ENCODE measurements around the gene PKP3.

Gene PKP3

GRCh38 chr11:364991-365725 is 28.9 kb upstream of the PKP3 start:
- no peak overlapping the region for H3K4me3 ChIP-seq (ENCODE audit: low read depth, low read length)
- no peak for DNase-seq (ENCODE audit: low read depth)
- TF ChIP-seq, protein P1, sequence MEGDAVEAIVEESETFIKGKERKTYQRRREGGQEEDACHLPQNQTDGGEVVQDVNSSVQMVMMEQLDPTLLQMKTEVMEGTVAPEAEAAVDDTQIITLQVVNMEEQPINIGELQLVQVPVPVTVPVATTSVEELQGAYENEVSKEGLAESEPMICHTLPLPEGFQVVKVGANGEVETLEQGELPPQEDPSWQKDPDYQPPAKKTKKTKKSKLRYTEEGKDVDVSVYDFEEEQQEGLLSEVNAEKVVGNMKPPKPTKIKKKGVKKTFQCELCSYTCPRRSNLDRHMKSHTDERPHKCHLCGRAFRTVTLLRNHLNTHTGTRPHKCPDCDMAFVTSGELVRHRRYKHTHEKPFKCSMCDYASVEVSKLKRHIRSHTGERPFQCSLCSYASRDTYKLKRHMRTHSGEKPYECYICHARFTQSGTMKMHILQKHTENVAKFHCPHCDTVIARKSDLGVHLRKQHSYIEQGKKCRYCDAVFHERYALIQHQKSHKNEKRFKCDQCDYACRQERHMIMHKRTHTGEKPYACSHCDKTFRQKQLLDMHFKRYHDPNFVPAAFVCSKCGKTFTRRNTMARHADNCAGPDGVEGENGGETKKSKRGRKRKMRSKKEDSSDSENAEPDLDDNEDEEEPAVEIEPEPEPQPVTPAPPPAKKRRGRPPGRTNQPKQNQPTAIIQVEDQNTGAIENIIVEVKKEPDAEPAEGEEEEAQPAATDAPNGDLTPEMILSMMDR (IDR thresholded peaks at IDR 0.05; ENCODE audit: insufficient read depth, low read depth, low read length, missing control alignments): no peak

- TF ChIP-seq, protein P1 (IDR thresholded peaks at IDR 0.05; ENCODE audit: insufficient read depth, low read depth, low read length, missing control alignments): no peak
Observed at GRCh38 chr11:365831-366230, 28.2 kb upstream of the PKP3 start.

DNA sequence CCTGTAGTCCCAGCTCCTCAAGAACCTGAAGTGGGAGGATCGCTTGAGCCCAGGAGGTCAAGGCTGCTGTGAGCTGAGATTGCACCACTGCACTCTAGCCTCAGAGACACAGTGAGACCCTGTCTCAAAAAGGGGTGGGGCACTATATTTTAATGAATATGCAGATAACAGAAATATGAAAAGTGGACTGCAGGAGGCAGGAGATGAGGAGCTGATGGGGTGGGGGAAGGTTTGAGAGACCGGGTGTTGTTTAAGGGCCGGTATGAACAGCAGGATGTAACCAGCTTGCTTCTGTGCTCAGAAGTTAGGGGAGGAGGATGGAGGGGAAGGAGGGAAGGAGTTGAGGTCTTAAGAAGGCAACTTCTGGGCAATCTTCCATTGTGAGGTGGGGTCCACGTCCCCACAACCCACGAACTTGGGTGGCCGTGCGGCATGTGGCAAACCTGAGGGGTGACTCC is 26.0 kb upstream of the PKP3 start:
- DNase-seq (ENCODE audit: low read depth): no peak
- H3K4me3 ChIP-seq (ENCODE audit: low read depth, low read length): no peak overlapping the region
- TF ChIP-seq, protein P1 (IDR thresholded peaks at IDR 0.05; ENCODE audit: insufficient read depth, low read depth, low read length, missing control alignments): no peak

More at GRCh38 chr11:365831-366230, 28.2 kb upstream of the PKP3 start:
- DNase-seq (ENCODE audit: low read depth): no peak
- H3K4me3 ChIP-seq (ENCODE audit: low read depth, low read length): no peak overlapping the region

DNA sequence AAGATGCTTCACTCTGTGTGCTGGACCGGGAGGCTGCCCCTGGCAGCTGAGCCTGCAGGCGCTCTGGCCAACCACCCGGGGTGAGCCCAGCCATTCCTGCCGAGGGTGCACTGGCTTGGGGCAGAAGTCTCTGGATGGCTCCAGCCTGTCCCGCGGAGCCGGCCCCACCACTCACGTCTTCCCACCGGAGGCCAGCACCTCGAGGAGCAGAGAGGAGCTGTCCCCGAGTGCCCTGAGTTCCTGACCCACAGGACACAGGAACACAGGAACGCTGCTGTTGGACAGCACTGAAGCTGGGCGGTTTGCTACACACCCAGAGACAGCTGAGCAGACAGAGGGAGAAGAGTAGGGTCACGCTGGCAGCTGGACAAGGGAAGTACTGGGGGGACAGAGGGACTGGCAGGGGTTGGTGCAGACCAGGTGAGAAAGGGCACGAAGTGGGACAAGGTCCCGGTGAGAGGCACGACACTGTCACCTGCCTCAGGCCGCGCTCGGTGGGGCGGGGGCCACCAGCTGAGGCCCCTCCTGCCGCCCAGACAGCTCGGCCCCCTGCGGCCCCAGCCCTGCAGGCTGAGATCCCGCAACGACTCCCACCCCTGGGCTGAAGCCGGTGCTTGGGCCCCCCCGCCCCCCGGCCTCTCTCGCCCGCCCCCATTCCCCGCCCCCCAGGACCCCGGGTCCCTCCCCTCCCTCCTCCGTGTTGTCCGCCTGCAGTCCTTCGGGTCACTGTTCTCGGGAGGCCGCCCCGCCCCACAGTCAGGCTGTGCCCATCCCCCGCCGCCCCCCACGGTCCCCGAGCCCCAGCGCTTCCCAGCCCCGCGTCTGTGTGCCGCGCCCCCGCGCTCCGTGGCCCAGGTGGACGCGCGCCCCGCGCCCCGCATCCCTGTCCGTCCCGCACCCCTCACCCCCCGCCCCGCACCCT is 25.3 kb upstream of the PKP3 start:
- TF ChIP-seq, protein P1 (IDR thresholded peaks at IDR 0.05; ENCODE audit: insufficient read depth, low read depth, low read length, missing control alignments): no peak
- H3K4me3 ChIP-seq (ENCODE audit: low read depth, low read length): no peak overlapping the region
- DNase-seq (ENCODE audit: low read depth): no peak

DNA sequence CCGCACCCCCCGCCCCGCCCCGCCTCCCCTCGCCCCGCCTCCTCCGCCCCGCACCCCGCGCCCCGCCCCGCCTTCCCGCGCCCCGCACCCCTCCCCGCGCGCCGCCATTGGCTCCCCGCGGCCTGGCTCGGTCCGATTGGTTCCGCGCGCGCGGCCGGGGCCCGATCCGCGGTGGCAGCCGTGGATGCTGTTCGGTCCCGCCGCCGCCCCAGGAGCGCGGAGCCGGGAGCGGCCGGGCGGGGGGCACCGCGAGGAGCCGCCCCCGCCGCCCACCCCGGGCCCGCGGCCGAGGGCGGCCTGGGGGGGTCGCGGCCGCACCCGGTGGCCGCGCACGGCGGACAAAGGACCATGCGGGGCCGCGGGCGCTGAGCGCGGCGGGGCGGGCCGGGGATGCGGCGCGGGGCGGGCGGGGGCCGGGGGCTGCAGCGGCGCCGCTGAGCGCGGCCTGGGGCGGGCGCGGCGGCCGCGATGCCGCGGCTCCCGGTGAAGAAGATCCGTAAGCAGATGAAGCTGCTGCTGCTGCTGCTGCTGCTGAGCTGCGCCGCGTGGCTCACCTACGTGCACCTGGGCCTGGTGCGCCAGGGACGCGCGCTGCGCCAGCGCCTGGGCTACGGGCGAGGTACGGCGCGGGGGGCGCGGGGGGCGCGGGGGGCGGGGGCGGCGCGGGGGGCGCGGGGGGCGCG is 24.5 kb upstream of the PKP3 start, which contains the start of gene B4GALNT4:
Gene B4GALNT4 (plus strand): TSS at position 164 of the 683 bp plus-strand sequence. CDS start 305 bp downstream, at position 469.
- H3K4me3 ChIP-seq (ENCODE audit: low read depth, low read length): no peak within 1 kb of the TSS
- TF ChIP-seq, protein P1 (IDR thresholded peaks at IDR 0.05; ENCODE audit: insufficient read depth, low read depth, low read length, missing control alignments): no peak
- no peak for DNase-seq (ENCODE audit: low read depth)

- H3K4me3 ChIP-seq (ENCODE audit: low read depth, low read length): no peak overlapping the region
- no peak for DNase-seq (ENCODE audit: low read depth)
- TF ChIP-seq, protein P1 (IDR thresholded peaks at IDR 0.05; ENCODE audit: insufficient read depth, low read depth, low read length, missing control alignments): no peak
Observed at GRCh38 chr11:370070-370941, 23.7 kb upstream of the PKP3 start.

All from GM12865 (cell line).